ENCODE measurements around the gene ISM1.

DNA sequence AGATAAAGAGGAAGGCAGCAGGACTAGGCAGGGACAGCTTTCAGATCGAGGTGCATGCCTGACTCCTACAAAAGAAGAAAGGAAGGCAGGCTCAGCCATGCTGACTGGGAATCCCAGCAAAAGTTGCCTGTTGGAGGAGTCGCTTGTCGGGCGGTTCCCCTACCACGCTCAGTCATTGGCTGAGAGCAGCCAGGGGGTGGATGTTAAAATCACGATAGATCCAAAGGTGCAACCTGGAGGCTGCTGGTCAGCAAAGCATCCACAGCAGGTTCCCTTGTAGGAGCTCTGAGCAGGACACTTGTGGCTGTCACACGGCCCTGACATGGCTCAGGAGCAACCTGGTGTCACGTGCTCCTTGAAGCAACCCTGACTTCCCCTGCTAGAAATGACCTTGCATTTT is 74.6 kb downstream of the ISM1 start:
- TF ChIP-seq, protein P1, sequence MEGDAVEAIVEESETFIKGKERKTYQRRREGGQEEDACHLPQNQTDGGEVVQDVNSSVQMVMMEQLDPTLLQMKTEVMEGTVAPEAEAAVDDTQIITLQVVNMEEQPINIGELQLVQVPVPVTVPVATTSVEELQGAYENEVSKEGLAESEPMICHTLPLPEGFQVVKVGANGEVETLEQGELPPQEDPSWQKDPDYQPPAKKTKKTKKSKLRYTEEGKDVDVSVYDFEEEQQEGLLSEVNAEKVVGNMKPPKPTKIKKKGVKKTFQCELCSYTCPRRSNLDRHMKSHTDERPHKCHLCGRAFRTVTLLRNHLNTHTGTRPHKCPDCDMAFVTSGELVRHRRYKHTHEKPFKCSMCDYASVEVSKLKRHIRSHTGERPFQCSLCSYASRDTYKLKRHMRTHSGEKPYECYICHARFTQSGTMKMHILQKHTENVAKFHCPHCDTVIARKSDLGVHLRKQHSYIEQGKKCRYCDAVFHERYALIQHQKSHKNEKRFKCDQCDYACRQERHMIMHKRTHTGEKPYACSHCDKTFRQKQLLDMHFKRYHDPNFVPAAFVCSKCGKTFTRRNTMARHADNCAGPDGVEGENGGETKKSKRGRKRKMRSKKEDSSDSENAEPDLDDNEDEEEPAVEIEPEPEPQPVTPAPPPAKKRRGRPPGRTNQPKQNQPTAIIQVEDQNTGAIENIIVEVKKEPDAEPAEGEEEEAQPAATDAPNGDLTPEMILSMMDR (IDR thresholded peaks at IDR 0.05), result no peak
- no peak for TF ChIP-seq POLR2AphosphoS5 (IDR thresholded peaks at IDR 0.05)
